ENCODE measurements around the gene ATP10B.

- TF ChIP-seq CTCF (tag by site-specific recombination; IDR thresholded peaks at IDR 0.05) = no peak
- TF ChIP-seq ZNF549 (tag by site-specific recombination; IDR thresholded peaks at IDR 0.05) = no peak
- no peak for TF ChIP-seq ZBTB7A (tag by site-specific recombination; IDR thresholded peaks at IDR 0.05; ENCODE audit: low read depth)
- no peak for TF ChIP-seq ZNF16 (tag by site-specific recombination; IDR thresholded peaks at IDR 0.05; ENCODE audit: low read depth)
- no peak for TF ChIP-seq ZNF37A (tag by site-specific recombination; IDR thresholded peaks at IDR 0.05)
- TF ChIP-seq ZNF362 (tag by site-specific recombination; IDR thresholded peaks at IDR 0.05) = no peak
- TF ChIP-seq, protein P1, sequence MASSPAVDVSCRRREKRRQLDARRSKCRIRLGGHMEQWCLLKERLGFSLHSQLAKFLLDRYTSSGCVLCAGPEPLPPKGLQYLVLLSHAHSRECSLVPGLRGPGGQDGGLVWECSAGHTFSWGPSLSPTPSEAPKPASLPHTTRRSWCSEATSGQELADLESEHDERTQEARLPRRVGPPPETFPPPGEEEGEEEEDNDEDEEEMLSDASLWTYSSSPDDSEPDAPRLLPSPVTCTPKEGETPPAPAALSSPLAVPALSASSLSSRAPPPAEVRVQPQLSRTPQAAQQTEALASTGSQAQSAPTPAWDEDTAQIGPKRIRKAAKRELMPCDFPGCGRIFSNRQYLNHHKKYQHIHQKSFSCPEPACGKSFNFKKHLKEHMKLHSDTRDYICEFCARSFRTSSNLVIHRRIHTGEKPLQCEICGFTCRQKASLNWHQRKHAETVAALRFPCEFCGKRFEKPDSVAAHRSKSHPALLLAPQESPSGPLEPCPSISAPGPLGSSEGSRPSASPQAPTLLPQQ (tag by site-specific recombination; IDR thresholded peaks at IDR 0.05) = no peak
These were observed 109.0 kb downstream of the ATP10B start for GRCh38 chr5:160743027-160743426.

All from HEK293 (cell line).